CD14-positive monocyte (primary cell): ENCODE measurements around the gene OR9G4. TPM values are rescaled to one million over a fixed set of nuclear protein-coding genes. Genes with fewer than 3 reads are reported as not detected.

Source experiments
- DNase-seq, 3 donors: peaks; one replicate each; pipeline ENCODE4 v3.0.0-alpha.2; 2011 to 2022
- H2AFZ ChIP-seq: 2 replicates; pipeline ENCODE4 v1.6.0; 2012; ENCODE audit warnings: mild to moderate bottlenecking, low read depth, low read length, inconsistent platforms; ENCODE audit not compliant: insufficient read depth, poor library complexity, severe bottlenecking
- H3K27ac ChIP-seq, 2 donors: 1 replicate in 1 of 2; 2 replicates in 1 of 2; pipeline ENCODE4 v1.5.1; 2012 to 2013; ENCODE audit warnings: low read length in 2 of 2, control low read depth in 1 of 2, inconsistent platforms in 1 of 2, low read depth in 1 of 2, mild to moderate bottlenecking in 1 of 2
- H3K27me3 ChIP-seq, 2 donors: one replicate each; pipeline versions ENCODE4 v1.6.0 to v1.6.1; 2011 to 2013; ENCODE audit warnings: low read length in 2 of 2; ENCODE audit not compliant: control insufficient read depth in 2 of 2, insufficient read depth in 2 of 2
- H3K36me3 ChIP-seq, 2 donors: replicated peaks in 1 of 2; 1 replicate in 1 of 2; 2 replicates in 1 of 2; pipeline versions ENCODE4 v1.5.1 to v1.6.1; 2012 to 2013; ENCODE audit warnings: low read length in 2 of 2, control low read depth in 1 of 2, inconsistent platforms in 1 of 2, mild to moderate bottlenecking in 1 of 2; ENCODE audit not compliant: insufficient read depth in 2 of 2, control insufficient read depth in 1 of 2
- H3K4me1 ChIP-seq, 2 donors: 1 replicate in 1 of 2; 2 replicates in 1 of 2; pipeline versions ENCODE4 v1.5.1 to v1.6.1; 2012 to 2013; ENCODE audit warnings: low read length in 2 of 2, control low read depth in 1 of 2, inconsistent platforms in 1 of 2, mild to moderate bottlenecking in 1 of 2, moderate library complexity in 1 of 2; ENCODE audit not compliant: insufficient read depth in 2 of 2, control insufficient read depth in 1 of 2
- H3K4me2 ChIP-seq: replicated peaks from 2 replicates; pipeline ENCODE3; 2012; ENCODE audit warnings: low read length, moderate library complexity, mild to moderate bottlenecking; ENCODE audit not compliant: poor library complexity, severe bottlenecking; ENCODE audit errors: extremely low read depth
- H3K4me3 ChIP-seq, 3 experiments: fragments of 200-600 bp in 1 of 3; sonication (generic) in 1 of 3; replicated peaks in 1 of 3; 1 replicate in 2 of 3; 2 replicates in 1 of 3; pipeline ENCODE4 v1.5.1; 2011 to 2013; ENCODE audit warnings: low read length in 3 of 3, mild to moderate bottlenecking in 3 of 3, control low read depth in 2 of 3, low read depth in 2 of 3, inconsistent platforms in 1 of 3, moderate library complexity in 1 of 3
- H3K79me2 ChIP-seq: 2 replicates; pipeline ENCODE4 v1.6.0; 2012; ENCODE audit warnings: mild to moderate bottlenecking, control low read depth, inconsistent platforms, low read length, moderate library complexity; ENCODE audit not compliant: insufficient read depth
- H3K9ac ChIP-seq: 2 replicates; pipeline ENCODE4 v1.6.0; 2017; ENCODE audit warnings: low read length, mild to moderate bottlenecking; ENCODE audit not compliant: insufficient read depth, poor library complexity, severe bottlenecking
- H3K9me3 ChIP-seq, 2 donors: replicated peaks in 1 of 2; 1 replicate in 1 of 2; 2 replicates in 1 of 2; pipeline versions ENCODE4 v1.5.1 to v1.6.1; 2012 to 2013; ENCODE audit warnings: low read length in 2 of 2, control low read depth in 1 of 2; ENCODE audit not compliant: control insufficient read depth in 1 of 2, insufficient read depth in 1 of 2
- H4K20me1 ChIP-seq: 2 replicates; pipeline ENCODE4 v1.6.0; 2012; ENCODE audit warnings: mild to moderate bottlenecking, low read length, control low read depth, moderate library complexity; ENCODE audit not compliant: insufficient read depth
- H3K27ac Mint-ChIP-seq, 7 donors: one replicate each; pipeline ENCODE4 v1.8.0; 2020; ENCODE audit warnings: mild to moderate bottlenecking in 7 of 7, mixed read lengths in 7 of 7, moderate library complexity in 6 of 7, inconsistent platforms in 2 of 7
- H3K27me3 Mint-ChIP-seq, 3 donors: one replicate each; pipeline ENCODE4 v1.8.0; 2021 to 2022; ENCODE audit warnings: low read depth in 3 of 3, mild to moderate bottlenecking in 3 of 3, mixed read lengths in 3 of 3, moderate library complexity in 3 of 3, inconsistent platforms in 1 of 3
- H3K36me3 Mint-ChIP-seq, 2 donors: one replicate each; pipeline ENCODE4 v1.8.0; 2020; ENCODE audit warnings: mixed read lengths in 2 of 2, inconsistent platforms in 1 of 2, mild to moderate bottlenecking in 1 of 2
- H3K4me1 Mint-ChIP-seq: one replicate; pipeline ENCODE4 v1.8.0; 2020; ENCODE audit warnings: mild to moderate bottlenecking, mixed read lengths
- H3K4me3 Mint-ChIP-seq, 2 donors: one replicate each; pipeline ENCODE4 v1.8.0; 2020; ENCODE audit warnings: mild to moderate bottlenecking in 2 of 2, mixed read lengths in 2 of 2, moderate library complexity in 1 of 2
- H3K9me3 Mint-ChIP-seq, 7 donors: one replicate each; pipeline ENCODE4 v1.8.0; 2020 to 2022; ENCODE audit warnings: mixed read lengths in 7 of 7, mild to moderate bottlenecking in 6 of 7, moderate library complexity in 6 of 7, inconsistent platforms in 2 of 7
- WGBS: methylation state at CpG from one replicate; pipeline ENCODE4 v1.1.5; 2013; ENCODE audit warnings: missing lambda C conversion rate; ENCODE audit not compliant: insufficient coverage; 5-methylcytosine and 5-hydroxymethylcytosine counted together
- intact Hi-C, 2 donors: fragments of 100-400 bp; cut with micrococcal nuclease; formaldehyde crosslinking; loops; one replicate each; pipeline versions ENCODE4 v1.15.0 to v1.15.1; 2023
- polyA plus RNA-seq, 3 donors: library from polyadenylated mRNA; depleted of rRNA in 1 of 3; unstranded in 2 of 3; stranded (reverse) in 1 of 3; fragments of 300-500 nt in 2 of 3; fragments of >200 nt in 1 of 3; fragmentation: Illumina TruSeq in 2 of 3; gene quantifications; 1 replicate in 2 of 3; 2 replicates in 1 of 3; pipeline ENCODE4 v1.2.3, GENCODE V29; 2012 to 2021
- TF ChIP-seq, protein P1 (sequence below): fragments of 200-600 bp; IDR thresholded peaks from one replicate; pipeline ENCODE4 v1.8.0; 2022; ENCODE audit warnings: antibody characterized with exemption, mild to moderate bottlenecking

The OR9G4 gene
- polyA plus RNA-seq, 3 donors, result not detected

DNA sequence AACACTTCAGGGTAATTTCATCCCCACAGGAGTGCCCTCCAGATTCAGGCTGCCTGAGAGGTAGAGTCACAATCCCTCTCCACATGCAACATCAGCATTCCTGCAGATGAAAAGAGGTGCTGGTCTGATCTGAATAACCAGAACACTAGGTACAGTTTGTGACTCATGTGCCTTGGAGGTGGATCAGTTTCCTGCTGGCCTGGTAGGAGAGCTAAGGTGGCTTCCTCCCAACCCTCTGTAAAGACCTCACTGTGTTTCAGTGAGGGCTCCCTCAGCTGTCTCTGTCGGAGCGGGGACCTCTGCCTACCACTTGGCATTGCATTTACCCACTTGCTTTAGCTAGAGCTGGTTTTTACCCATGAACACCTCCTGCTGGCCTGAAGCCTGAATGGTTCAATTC, 42.0 kb downstream of the OR9G4 start:
- Mint-ChIP-seq H3K4me3 (no peak overlapping the region), H3K4me1 (no peaks in the 10 kb centered on the region), H3K27me3 (no peaks in the 10 kb centered on the region), H3K36me3 (no peaks in the 10 kb centered on the region), H3K27ac (no peak overlapping the region), H3K9me3 (peaks cover 0 to 5% (median 1%) of the 10 kb centered on the region in 7 donors)
- Histone ChIP-seq H3K27ac (no peak overlapping the region), H3K4me1 (no peaks in the 10 kb centered on the region), H3K4me2 (no peak overlapping the region), H3K9ac (no peak overlapping the region), H3K9me3 (no peaks in the 10 kb centered on the region), H3K36me3 (no peaks in the 10 kb centered on the region), H3K27me3 (no peaks in the 10 kb centered on the region), H2AFZ (no peak overlapping the region), H4K20me1 (no peaks in the 10 kb centered on the region), H3K79me2 (no peaks in the 10 kb centered on the region), H3K4me3 (no peak overlapping the region)
- 90% methylated on average over 2 of the region's 2 CpGs for WGBS
- TF ChIP-seq, protein P1, sequence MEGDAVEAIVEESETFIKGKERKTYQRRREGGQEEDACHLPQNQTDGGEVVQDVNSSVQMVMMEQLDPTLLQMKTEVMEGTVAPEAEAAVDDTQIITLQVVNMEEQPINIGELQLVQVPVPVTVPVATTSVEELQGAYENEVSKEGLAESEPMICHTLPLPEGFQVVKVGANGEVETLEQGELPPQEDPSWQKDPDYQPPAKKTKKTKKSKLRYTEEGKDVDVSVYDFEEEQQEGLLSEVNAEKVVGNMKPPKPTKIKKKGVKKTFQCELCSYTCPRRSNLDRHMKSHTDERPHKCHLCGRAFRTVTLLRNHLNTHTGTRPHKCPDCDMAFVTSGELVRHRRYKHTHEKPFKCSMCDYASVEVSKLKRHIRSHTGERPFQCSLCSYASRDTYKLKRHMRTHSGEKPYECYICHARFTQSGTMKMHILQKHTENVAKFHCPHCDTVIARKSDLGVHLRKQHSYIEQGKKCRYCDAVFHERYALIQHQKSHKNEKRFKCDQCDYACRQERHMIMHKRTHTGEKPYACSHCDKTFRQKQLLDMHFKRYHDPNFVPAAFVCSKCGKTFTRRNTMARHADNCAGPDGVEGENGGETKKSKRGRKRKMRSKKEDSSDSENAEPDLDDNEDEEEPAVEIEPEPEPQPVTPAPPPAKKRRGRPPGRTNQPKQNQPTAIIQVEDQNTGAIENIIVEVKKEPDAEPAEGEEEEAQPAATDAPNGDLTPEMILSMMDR, result no peak
- intact Hi-C loops, result no loop called here
- no peak for DNase-seq

- no peaks in the 10 kb centered on the region for H3K27me3 Mint-ChIP-seq
- no peak overlapping the region for H3K4me2 ChIP-seq
Observed at GRCh38 chr11:56705784-56706396, 42.6 kb downstream of the OR9G4 start.

More at GRCh38 chr11:56705784-56706396, 42.6 kb downstream of the OR9G4 start:
- H3K4me3 ChIP-seq, result no peak overlapping the region
- H3K9me3 Mint-ChIP-seq, result peaks cover 0 to 5% (median 1%) of the 10 kb centered on the region in 7 donors
- no peak overlapping the region for H3K27ac ChIP-seq
- DNase-seq, result no peak
- TF ChIP-seq, protein P1, result no peak
- no peak overlapping the region for H3K27ac Mint-ChIP-seq
- WGBS, result 100% methylated on average over 1 of the region's 1 CpG
- H3K36me3 Mint-ChIP-seq, result no peaks in the 10 kb centered on the region
- H3K4me1 ChIP-seq, result no peaks in the 10 kb centered on the region
- H3K36me3 ChIP-seq, result no peaks in the 10 kb centered on the region
- no peak overlapping the region for H2AFZ ChIP-seq
- H3K9me3 ChIP-seq, result no peaks in the 10 kb centered on the region
- no peaks in the 10 kb centered on the region for H3K4me1 Mint-ChIP-seq
- H4K20me1 ChIP-seq, result no peaks in the 10 kb centered on the region
- H3K79me2 ChIP-seq, result no peaks in the 10 kb centered on the region
- no peaks in the 10 kb centered on the region for H3K27me3 ChIP-seq
- no peak overlapping the region for H3K4me3 Mint-ChIP-seq
- H3K9ac ChIP-seq, result no peak overlapping the region
- intact Hi-C loops, result no loop called here
